OCI-LY3 (cell line): ENCODE data around the gene EFNA1.

Source experiments
- EZH2phosphoT487 ChIP-seq: fragments of 200-600 bp; shearing (Covaris generic); IDR thresholded peaks from 2 replicates; pipeline ENCODE4 v1.6.1; 2018; ENCODE audit warnings: antibody characterized with exemption, mixed run types, low read depth
- TF ChIP-seq, protein P1 (sequence below): fragments of 200-600, 300-600 bp; sonication (generic); IDR thresholded peaks from 2 replicates; pipeline ENCODE4 v1.5.1; 2014; ENCODE audit warnings: antibody characterized with exemption, low read length, low read depth

DNA sequence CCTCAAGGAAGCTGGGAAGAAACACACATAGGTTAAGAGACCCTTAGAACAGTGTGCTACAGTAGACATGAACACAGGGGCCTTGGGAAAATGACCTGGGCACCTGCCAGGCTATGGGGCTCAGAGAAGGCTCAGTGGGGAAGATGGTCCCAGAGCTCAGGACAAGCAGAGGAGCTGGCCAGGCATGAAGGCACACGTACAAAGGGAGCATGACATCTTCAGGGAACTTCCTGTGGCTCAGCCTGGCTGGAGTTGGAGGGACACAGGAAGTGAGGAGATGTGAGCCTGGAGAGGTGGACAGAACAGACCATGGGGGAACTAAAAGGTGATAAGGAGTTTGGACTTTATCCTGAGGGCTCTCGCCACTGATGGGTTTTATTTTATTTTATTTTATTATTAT is 4.2 kb downstream of the EFNA1 start:
- TF ChIP-seq, protein P1, sequence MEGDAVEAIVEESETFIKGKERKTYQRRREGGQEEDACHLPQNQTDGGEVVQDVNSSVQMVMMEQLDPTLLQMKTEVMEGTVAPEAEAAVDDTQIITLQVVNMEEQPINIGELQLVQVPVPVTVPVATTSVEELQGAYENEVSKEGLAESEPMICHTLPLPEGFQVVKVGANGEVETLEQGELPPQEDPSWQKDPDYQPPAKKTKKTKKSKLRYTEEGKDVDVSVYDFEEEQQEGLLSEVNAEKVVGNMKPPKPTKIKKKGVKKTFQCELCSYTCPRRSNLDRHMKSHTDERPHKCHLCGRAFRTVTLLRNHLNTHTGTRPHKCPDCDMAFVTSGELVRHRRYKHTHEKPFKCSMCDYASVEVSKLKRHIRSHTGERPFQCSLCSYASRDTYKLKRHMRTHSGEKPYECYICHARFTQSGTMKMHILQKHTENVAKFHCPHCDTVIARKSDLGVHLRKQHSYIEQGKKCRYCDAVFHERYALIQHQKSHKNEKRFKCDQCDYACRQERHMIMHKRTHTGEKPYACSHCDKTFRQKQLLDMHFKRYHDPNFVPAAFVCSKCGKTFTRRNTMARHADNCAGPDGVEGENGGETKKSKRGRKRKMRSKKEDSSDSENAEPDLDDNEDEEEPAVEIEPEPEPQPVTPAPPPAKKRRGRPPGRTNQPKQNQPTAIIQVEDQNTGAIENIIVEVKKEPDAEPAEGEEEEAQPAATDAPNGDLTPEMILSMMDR = no peak
- TF ChIP-seq EZH2phosphoT487 = no peak
